NCI-H460 (cell line): ENCODE measurements around the gene IL18. TPM values are rescaled to one million over a fixed set of nuclear protein-coding genes. Genes with fewer than 3 reads are reported as not detected.
"Not testable (repeated sequence)": the region's sequence is repeated elsewhere in the genome, so short reads cannot be mapped to it uniquely, and the experiment has no call there.

Source experiments
- DNase-seq: peaks from one replicate; pipeline ENCODE4 v3.0.0-alpha.2; 2016; ENCODE audit warnings: low read depth; ENCODE audit errors: extremely low read depth
- total RNA-seq: library from RNA; depleted of rRNA; stranded (reverse); fragments of >200 nt; shearing (Covaris generic); gene quantifications from 2 replicates; pipeline ENCODE4 v1.2.3, GENCODE V29; 2014

IL18 gene
- total RNA-seq, 1 experiment from 2014 or later = 6.0 TPM

DNA sequence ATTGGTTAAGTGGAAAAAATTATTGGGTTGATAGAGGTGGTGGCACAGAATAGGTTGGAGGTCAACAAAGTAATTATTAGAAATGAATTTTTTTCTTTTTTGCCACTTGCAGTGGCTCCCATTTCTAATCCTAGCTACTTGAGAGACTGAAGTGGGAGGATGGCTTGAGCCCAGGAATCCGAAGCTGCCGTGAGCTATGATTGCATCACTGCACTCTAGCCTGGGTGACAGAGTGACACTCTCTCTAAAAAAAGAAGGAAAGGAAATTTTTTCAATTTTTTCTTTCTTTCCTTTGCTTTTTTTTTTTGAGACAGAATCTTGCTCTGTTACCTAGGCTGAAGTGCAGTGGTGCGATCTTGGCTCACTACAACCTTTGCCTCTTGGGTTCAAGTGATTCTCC, 9.3 kb upstream of the IL18 start:
- DNase-seq = peak; percentile 12

GRCh38 chr11:112172362-112172994, 8.6 kb upstream of the IL18 start:
- DNase-seq = no peak

GRCh38 chr11:112167145-112167544, 3.3 kb upstream of the IL18 start, which contains the start of gene TEX12:
TSS of gene TEX12 (plus strand) at chr11:112167372. CDS start at chr11:112169269, 1,897 bp downstream.
- DNase-seq = no peak

DNA sequence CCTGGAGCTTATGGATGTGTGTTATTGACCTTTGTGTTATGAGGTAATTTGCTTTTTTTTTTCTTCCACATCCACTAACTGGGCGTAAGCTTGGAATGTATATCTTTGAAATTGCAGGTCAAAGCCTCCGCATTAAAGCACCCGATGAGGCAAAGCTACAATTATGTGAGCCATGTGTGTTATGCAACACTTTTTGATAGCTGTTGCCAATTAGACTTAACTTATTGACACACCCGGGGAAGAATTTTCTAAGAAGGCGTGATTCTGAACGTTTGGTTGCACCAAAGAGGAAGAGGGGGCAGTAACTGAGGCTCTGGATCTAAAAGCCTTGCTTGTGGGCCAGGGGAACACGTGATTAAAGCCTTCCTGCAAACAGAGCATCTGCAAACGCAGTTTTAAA, 2.7 kb upstream of the IL18 start:
- DNase-seq = peak; percentile 26

- DNase-seq = no peak
These were observed 1.2 kb upstream of the IL18 start for GRCh38 chr11:112165049-112165448.

DNA sequence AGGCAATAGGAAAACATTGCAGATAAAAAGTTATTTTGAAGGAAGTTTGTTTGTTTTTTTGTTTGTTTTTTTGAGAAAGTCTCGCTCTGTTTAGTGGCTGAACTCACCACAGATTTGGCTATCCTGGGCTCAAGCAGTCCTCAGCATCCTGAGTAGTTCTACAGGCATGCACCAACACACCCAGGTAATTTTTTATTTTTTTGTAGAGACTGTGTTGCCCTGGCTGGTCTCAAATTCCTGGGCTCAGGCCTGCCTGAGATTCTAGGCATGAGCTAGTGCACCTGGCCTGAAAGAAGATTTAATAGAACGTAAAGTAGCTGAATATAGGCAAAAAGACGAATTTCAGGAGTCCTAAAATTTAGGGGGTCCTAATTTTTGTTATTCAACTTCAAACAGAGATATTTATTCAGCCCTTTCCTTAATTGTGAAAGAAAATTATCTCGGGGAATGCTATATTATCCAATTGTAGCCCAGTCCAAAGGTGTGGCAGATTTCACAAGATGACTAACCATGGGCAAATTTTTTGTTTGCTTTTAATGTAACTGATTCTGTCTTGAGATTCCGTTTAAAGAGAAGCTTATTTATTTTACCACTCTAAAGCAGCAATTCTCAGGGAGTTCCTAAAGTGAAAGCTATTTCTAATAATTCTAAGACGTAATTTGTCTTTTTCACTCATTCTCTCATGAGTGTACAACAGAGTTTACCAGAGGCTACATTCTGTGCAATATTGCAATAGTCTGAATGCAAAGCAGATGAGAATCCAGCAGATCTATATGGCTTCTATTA, 940 bp downstream of the IL18 start:
- peak; percentile 58 for DNase-seq

DNA sequence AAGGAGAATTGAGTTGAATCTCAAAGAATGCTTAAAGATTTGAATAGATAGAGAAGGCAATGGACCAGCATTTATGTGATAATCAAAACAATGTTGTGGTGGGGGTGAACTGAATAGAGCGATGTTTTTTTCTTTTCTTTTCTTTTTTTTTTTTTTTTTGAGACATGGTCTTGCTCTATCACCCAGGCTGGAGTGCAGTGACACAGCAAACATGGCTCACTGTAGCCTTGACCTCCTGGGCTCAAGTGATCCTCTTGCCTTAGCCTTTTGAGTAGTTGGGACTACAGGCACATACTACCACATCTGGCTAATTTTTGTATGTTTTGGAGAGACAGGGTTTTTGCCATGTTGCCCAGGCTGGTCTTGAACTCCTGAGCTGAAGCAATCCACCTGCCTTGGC, 1.7 kb downstream of the IL18 start:
- DNase-seq = not testable (repeated sequence)

DNA sequence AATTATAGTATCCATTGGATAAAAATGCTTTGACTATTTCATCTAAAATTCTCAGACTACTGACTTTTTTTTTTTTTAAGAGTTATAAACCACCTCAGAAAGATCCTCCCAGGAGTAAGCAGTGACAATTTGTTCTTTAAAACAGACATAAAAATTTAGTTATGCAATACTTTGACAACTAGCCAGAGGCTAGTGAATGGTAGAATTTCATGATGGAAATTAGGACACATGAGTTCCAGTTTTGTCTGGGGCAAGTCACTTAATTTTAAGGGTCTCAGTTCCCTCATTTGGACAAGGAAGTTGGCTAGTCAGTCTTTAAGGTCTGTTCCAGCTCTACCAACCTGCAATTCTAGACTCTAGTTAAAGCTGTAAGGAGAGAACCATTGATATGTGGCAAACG, 2.9 kb downstream of the IL18 start:
- no peak for DNase-seq

GRCh38 chr11:112160091-112160848, 3.6 kb downstream of the IL18 start:
- no peak for DNase-seq

GRCh38 chr11:112159098-112160065, 4.5 kb downstream of the IL18 start:
- DNase-seq = no peak

DNA sequence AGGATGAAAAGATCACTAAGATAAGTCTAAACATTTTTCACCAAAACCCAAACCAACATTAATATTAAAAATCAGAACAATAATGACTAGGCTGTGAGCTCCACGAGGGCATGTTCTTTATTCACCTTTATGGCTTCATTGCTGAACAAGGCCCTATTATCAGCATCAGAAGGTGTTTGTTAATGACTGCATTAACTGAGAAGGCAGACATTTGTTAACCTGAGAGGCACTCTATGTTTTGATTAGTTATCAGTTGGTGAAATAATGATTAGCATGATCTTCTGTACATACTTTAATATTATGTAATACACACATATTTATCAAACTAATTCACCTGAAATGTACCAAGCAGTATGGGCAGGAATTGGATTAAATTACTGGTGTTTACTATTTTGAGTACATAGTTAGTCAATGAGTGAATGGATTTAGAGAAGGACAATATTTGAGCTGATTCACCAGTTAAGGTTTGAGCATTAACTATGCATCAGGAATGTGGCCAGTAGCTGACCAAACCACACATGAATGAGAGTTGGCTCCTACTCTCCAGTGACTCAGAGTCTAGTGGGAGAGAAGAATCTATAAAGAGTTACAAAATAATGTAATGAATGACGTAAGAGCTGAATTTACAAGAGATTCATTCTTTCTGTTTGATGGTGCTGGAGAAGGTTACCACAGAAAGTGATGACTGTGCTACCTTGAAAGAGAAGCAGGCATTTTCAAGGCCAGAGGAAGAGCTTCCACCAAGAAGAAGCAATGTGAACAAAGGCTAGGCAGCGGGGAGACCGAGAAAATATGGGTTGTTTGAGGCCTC, 6.7 kb downstream of the IL18 start:
- DNase-seq = peak; percentile 94

- DNase-seq = no peak
These were observed 7.5 kb downstream of the IL18 start for GRCh38 chr11:112156153-112156955.

GRCh38 chr11:112150517-112150916, 13.4 kb downstream of the IL18 start:
- DNase-seq = no peak

DNA sequence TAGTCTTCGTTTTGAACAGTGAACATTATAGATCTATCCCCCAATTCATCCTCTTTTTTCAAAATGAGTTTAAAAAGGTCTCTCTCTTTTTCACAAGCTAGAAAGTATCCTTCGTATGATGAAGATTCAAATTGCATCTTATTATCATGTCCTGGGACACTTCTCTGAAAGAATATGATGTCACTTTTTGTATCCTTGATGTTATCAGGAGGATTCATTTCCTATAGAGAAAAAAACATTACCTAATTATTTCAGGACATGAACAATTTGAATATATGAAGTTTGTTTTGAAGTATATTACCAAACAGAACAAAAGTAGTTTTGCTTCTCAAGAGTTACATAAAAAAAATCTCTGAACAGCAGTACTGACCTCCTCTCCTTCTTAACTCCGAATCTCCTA, 20.3 kb downstream of the IL18 start:
- DNase-seq = no peak

- no peak for DNase-seq
These were observed 29.4 kb downstream of the IL18 start for GRCh38 chr11:112134473-112134872.

DNA sequence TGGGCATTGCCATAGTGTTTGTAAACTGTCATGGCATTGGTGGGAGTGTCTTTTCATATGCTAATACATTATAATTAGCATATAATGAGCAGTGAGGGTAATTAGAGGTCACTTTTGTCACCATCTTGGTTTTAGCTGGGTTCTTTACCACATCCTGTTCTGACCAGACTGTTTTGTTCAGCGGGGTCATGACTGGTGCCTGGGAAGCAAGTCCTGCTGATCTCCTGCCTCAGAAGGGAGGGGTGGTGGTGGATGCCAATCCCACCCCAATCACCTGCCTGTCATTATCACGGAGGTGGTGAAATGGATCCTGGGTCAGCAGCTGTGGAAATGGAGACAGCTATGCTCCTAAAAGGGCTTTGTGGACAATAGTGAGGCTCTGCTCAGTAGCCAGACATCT, 31.2 kb downstream of the IL18 start:
- no peak for DNase-seq

- no peak for DNase-seq
These were observed 34.2 kb downstream of the IL18 start for GRCh38 chr11:112129656-112130055.

DNA sequence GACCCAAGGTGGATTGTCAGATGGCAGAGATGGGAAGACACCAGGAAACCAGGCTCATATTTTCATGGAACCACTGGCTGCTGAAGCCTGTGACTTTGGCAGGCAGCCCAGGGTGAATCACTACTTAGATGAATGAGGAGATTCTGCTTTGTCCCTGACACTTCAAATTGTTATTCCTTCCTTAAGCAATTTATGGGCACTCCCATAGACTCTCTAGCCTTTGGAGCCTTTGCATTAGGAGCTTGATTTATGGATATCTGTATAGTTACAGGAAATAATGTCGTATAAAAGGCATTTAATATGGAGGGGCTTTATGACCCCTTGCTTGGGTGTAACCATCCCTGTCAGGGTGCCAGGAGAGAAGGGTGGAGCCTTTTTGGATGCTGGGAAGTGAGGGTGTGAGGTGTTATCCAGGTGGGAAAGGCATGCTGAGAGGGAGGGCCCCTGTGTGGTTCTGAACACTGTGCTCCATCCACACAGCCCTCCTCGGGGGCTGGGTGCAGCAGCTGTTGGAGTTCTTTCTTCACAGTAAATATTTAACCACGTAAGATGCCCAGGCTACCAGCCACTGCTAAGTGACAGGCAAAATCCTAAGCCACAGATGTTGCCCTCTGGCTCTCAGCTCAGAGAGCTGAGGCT, 35.3 kb downstream of the IL18 start:
- peak; percentile 26 for DNase-seq
